ENCODE results near the gene OLA1.

OLA1 gene

DNA sequence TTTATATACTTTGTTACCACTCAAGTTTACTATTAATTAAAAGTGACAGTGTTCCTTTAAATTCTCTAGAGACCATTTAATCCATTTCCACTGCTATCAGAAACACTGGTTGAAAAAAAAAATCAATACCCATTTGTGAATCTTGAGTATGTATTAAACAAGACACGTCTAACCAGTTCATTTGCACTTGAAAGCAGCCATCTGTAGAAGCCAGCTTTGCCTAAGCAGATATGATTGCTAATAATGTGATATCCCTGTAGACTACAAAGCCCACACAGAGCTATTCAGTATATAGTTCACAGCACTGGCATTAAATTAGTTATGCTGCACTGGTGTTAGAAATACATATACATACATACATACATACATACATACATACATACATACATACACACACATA, 171.4 kb downstream of the OLA1 start:
- H3K27ac Mint-ChIP-seq: no peak overlapping the region
- no peaks in the 10 kb centered on the region for H3K4me1 Mint-ChIP-seq (ENCODE audit: low read depth in 2 of 2)
- no peak for ATAC-seq (replicated peaks)
- H3K4me3 Mint-ChIP-seq: no peak overlapping the region
- peaks cover 19% of the 10 kb centered on the region for H3K36me3 Mint-ChIP-seq (ENCODE audit: insufficient read depth)
- no peaks in the 10 kb centered on the region for H3K9me3 Mint-ChIP-seq
- no peaks in the 10 kb centered on the region for H3K27me3 Mint-ChIP-seq
- no peak for DNase-seq

DNA sequence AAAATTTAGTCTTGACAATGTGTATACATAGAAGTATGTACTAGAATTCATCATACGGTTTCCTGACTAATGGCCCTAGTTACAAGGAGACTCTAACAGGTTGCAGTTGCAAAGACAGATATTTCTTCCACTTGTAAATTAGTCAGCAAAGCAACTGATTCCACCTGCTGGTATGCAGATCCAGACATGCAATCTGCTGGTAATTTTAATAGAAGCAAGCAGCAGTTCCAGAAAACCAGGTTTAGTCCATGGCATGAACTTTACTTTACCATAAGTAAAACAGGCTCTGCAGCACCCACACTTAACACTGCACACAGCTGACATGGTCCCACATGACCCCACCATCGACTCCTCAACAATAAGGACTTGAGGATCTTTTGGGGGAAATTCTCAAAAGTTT, 172.3 kb downstream of the OLA1 start:
- Mint-ChIP-seq H3K9me3 (no peaks in the 10 kb centered on the region), H3K27me3 (no peaks in the 10 kb centered on the region), H3K27ac (no peak overlapping the region), H3K36me3 (ENCODE audit: insufficient read depth) (peaks cover 19% of the 10 kb centered on the region), H3K4me1 (ENCODE audit: low read depth in 2 of 2) (no peaks in the 10 kb centered on the region), H3K4me3 (no peak overlapping the region)
- ATAC-seq (replicated peaks) (no peak), DNase-seq (no peak)

DNA sequence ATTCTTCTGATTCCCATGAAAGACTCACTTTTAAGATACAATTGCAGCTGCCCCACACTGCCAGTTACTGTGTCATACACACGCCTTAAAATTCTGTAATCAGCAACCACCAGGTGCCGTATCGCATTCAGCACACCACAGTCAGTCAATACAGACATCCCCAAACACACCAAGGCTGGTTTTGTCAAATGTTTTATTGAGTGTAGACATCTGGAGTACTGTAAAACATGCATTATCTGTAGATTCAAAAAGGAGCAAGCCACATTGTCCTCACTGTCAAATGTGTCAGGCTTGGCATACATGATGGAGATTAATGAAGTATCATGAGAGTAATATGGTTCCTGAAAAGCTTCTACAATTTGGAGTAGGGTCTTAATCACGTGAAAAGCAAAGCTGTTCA, 173.5 kb downstream of the OLA1 start:
- Mint-ChIP-seq H3K36me3 (ENCODE audit: insufficient read depth) (peaks cover 19% of the 10 kb centered on the region), H3K4me3 (no peak overlapping the region), H3K27ac (no peak overlapping the region), H3K4me1 (ENCODE audit: low read depth in 2 of 2) (no peaks in the 10 kb centered on the region), H3K9me3 (no peaks in the 10 kb centered on the region), H3K27me3 (peaks cover 0 to under 1% of the 10 kb centered on the region in 2 donors)
- ATAC-seq (replicated peaks) (no peak), DNase-seq (no peak)

DNA sequence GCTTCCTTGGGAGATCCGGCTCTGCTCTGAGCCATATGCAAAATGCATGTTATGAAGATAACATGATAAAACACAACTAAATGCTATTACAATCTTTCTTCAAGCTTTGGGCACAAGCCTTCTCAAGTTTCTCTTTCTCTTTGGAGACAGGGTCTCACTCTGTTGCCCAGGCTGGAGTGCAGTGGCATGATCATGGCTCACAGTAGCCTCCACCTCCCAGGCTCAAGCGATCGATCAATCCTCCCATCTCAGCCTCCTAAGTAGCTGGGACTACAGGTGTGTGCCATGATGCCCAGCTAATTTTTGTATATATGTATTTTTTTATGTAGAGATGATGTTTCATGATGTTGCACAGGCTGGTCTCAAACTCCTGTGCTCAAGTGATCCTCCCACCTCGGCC, 175.5 kb downstream of the OLA1 start:
- DNase-seq: no peak
- no peaks in the 10 kb centered on the region for H3K9me3 Mint-ChIP-seq

DNA sequence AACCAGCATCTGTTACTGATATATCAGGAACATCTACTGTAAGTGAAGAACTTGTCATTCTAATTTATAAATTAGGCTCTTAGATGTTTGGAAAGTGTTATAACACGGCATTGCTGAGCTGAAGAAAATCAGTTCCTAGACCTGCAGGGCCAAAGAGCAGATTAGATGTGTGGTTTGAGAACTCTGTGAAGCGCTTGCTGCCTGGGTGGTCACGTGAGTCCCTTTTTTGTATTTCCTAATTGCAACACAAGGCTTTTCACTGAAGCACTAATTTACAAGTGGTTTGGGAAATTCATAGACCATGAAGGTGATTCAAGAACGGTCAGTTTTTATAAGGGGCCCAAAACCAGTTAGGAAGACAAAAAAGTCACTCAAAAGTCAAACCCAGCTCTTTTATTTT, 176.3 kb downstream of the OLA1 start:
- H3K27me3 Mint-ChIP-seq: peaks cover 7 to 10% of the 10 kb centered on the region in 2 donors
- no peak overlapping the region for H3K27ac Mint-ChIP-seq
- DNase-seq: no peak
- no peaks in the 10 kb centered on the region for H3K9me3 Mint-ChIP-seq
- H3K4me3 Mint-ChIP-seq: no peak overlapping the region
- ATAC-seq (replicated peaks): no peak
- no peaks in the 10 kb centered on the region for H3K4me1 Mint-ChIP-seq (ENCODE audit: low read depth in 2 of 2)
- peaks cover 19% of the 10 kb centered on the region for H3K36me3 Mint-ChIP-seq (ENCODE audit: insufficient read depth)

More for the DNA sequence above, 175.5 kb downstream of the OLA1 start:
- Mint-ChIP-seq H3K36me3 (ENCODE audit: insufficient read depth) (peaks cover 19% of the 10 kb centered on the region), H3K4me1 (ENCODE audit: low read depth in 2 of 2) (no peaks in the 10 kb centered on the region), H3K27ac (no peak overlapping the region), H3K27me3 (peaks cover 0 to 6% of the 10 kb centered on the region in 2 donors), H3K4me3 (no peak overlapping the region)
- no peak for ATAC-seq (replicated peaks)

DNA sequence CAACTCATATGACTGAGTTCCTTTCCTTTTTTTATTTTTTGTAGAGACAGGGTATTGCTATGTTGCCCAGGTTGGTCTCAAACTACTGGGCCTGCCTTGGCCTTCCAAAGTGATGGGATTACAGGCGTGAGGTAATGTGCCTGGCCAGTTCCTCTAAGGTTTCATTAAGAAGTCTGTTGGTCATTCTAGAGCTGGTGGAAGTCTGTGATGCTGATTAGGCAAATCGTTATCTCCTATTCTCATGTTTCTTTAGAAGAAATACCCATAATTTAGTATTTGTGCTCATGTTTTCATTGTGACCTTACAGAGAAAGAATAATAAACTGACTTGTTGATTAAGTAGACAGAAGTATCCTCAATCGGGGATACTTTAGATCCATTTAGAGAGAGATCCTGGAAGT, 177.0 kb downstream of the OLA1 start:
- peaks cover 19% of the 10 kb centered on the region for H3K36me3 Mint-ChIP-seq (ENCODE audit: insufficient read depth)
- DNase-seq: no peak
- H3K27ac Mint-ChIP-seq: no peak overlapping the region
- ATAC-seq (replicated peaks): no peak
- H3K27me3 Mint-ChIP-seq: peaks cover 15 to 17% of the 10 kb centered on the region in 2 donors
- H3K4me1 Mint-ChIP-seq (ENCODE audit: low read depth in 2 of 2): no peaks in the 10 kb centered on the region
- no peaks in the 10 kb centered on the region for H3K9me3 Mint-ChIP-seq
- no peak overlapping the region for H3K4me3 Mint-ChIP-seq

DNA sequence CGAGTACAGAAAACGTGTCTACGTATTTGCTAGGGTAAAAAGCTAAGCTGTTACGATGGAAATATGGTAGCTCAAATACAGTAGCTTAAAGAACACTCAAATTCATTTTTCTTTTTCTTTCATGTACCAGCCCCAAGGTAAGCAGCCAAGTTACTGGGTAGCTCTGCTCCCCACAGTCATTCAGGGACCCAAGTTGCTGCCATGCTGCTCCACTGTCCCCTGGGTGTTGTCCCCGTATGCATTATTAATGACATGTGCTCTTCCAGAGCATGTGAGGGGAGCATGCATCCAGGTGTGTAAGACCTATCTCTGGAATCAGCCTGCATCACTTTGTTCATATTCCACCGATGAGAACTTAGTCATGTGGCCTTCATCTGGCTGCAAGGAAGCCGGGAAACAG, 178.1 kb downstream of the OLA1 start:
- Mint-ChIP-seq H3K9me3 (no peaks in the 10 kb centered on the region), H3K36me3 (ENCODE audit: insufficient read depth) (peaks cover 19% of the 10 kb centered on the region), H3K4me3 (no peak overlapping the region), H3K27me3 (peaks cover 18 to 20% of the 10 kb centered on the region in 2 donors), H3K4me1 (ENCODE audit: low read depth in 2 of 2) (no peaks in the 10 kb centered on the region), H3K27ac (no peak overlapping the region)
- ATAC-seq (replicated peaks): no peak
- no peak for DNase-seq

DNA sequence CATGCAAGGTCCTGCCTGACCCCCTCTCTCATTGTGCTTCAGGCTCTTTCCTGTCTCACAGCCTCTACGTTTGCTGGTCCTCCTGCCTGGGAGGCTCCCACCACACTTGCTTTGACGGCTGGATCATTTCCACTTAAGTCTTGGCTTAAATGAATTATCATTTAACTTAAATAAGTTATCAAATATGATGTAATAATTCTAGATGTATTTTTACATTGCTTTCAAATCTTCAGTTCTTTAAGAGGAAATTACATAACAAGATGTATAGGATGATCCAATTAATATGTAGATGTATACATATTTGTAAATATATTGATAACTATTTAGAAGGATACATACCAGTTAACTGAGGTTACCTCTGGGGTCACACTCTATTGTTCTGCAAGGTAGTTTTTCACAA, 180.5 kb downstream of the OLA1 start:
- Mint-ChIP-seq H3K27ac (no peak overlapping the region), H3K36me3 (ENCODE audit: insufficient read depth) (peaks cover 3% of the 10 kb centered on the region), H3K27me3 (peaks cover 32 to 35% of the 10 kb centered on the region in 2 donors), H3K4me1 (ENCODE audit: low read depth in 2 of 2) (no peaks in the 10 kb centered on the region), H3K4me3 (no peak overlapping the region), H3K9me3 (no peaks in the 10 kb centered on the region)
- DNase-seq (no peak), ATAC-seq (replicated peaks) (no peak)

DNA sequence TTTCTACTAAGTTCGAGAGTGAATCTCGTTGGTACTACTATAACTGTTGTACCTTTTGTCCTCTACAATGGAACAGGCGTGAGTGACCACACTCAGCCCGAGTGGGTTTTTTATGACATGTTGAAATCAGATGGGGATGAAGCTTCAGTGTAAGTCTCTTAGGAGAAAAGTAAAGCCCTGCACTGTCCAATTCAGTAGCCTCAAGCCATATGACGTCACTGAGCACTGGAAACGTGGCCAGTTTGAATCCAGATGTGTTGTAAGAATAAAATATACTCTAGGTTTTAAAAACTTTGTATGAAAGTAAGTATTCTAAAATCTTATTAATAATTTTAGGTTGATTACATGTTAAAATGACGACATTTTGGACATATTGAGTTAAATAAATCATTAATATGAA, 181.5 kb downstream of the OLA1 start:
- DNase-seq: no peak
- Mint-ChIP-seq H3K27ac (no peak overlapping the region), H3K9me3 (no peaks in the 10 kb centered on the region), H3K36me3 (ENCODE audit: insufficient read depth) (no peaks in the 10 kb centered on the region), H3K4me1 (ENCODE audit: low read depth in 2 of 2) (no peaks in the 10 kb centered on the region), H3K4me3 (no peak overlapping the region), H3K27me3 (peaks cover 32 to 35% of the 10 kb centered on the region in 2 donors)
- no peak for ATAC-seq (replicated peaks)

DNA sequence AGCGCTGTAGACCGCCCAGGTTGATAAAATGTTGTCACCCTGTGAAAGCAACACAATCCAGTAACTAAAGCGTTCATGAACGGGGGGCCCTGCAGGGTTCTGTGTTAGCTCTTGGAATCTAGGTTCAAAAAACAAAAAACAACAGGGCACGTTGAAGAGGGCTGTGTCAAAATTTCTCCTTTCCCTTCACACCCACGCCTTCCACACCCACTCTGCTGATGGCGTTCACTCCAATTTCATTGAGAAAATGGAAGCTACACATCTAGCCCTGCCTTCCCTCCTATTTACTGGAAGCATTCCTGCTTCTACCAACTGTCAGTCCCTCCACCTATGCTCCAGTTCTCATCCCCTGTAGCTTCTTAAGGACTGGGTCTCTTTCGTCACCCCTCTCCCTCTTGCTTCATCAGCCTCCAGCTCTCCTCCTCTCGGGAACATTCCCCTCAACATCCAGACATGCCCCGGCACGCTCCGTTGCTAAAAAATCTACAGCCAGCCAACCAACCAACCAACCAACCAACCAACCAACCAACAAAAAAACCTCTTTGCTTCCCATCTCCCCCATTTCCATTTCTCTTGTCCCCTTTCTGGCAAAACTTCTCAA, 184.7 kb downstream of the OLA1 start:
- H3K27ac Mint-ChIP-seq: no peak overlapping the region
- no peaks in the 10 kb centered on the region for H3K4me1 Mint-ChIP-seq (ENCODE audit: low read depth in 2 of 2)
- H3K9me3 Mint-ChIP-seq: peaks cover 0 to 1% of the 10 kb centered on the region in 2 donors
- no peaks in the 10 kb centered on the region for H3K36me3 Mint-ChIP-seq (ENCODE audit: insufficient read depth)
- H3K4me3 Mint-ChIP-seq: no peak overlapping the region
- ATAC-seq (replicated peaks) (no peak), DNase-seq (no peak)
- peaks cover 41 to 53% of the 10 kb centered on the region in 2 donors for H3K27me3 Mint-ChIP-seq

DNA sequence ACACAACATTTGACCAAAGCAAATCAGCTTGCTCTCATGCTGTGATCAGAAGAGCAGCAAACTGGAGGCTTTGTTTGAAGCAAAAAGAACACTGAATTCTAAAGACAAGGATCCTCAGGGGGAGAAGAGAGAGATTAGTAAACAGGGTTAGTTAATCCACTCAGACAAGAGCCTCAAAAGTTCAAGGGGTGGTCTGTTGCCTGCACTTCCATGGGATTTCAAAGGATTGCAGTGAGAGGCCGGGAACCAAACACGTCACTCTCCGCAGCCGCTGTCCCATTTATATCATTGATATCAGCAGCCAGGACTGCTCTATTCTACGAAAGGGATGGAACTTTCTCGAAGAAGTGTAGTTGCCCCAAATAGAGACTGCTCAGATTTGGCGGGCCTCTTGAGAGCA, 185.4 kb downstream of the OLA1 start:
- peaks cover 47 to 59% of the 10 kb centered on the region in 2 donors for H3K27me3 Mint-ChIP-seq
- H3K4me3 Mint-ChIP-seq: no peak overlapping the region
- no peak overlapping the region for H3K27ac Mint-ChIP-seq
- no peaks in the 10 kb centered on the region for H3K4me1 Mint-ChIP-seq (ENCODE audit: low read depth in 2 of 2)
- peaks cover 0 to 1% of the 10 kb centered on the region in 2 donors for H3K9me3 Mint-ChIP-seq
- DNase-seq: no peak
- H3K36me3 Mint-ChIP-seq (ENCODE audit: insufficient read depth): no peaks in the 10 kb centered on the region
- ATAC-seq (replicated peaks): no peak

DNA sequence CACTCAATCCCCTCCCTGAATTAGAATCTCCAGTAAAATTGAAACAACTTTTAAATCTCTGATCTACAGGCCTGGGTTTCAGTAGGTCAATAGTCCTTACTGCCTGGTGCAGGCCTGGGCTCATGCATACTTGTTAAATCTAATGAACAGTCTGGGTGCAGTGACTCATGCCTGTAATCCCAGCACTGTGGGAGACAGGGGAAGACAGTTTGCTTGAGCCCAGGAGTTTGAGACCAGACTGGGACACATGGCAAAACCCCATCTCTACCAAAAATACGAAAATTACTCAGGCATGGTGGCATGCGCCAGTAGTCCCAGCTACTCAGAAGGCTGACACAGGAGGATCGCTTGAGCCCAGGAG, 188.5 kb downstream of the OLA1 start:
- DNase-seq (no peak), ATAC-seq (replicated peaks) (no peak)
- Mint-ChIP-seq H3K36me3 (ENCODE audit: insufficient read depth) (no peaks in the 10 kb centered on the region), H3K27ac (no peak overlapping the region), H3K4me3 (no peak overlapping the region), H3K4me1 (ENCODE audit: low read depth in 2 of 2) (no peaks in the 10 kb centered on the region), H3K9me3 (peaks cover 0 to 1% of the 10 kb centered on the region in 2 donors), H3K27me3 (peaks cover 47 to 51% of the 10 kb centered on the region in 2 donors)

DNA sequence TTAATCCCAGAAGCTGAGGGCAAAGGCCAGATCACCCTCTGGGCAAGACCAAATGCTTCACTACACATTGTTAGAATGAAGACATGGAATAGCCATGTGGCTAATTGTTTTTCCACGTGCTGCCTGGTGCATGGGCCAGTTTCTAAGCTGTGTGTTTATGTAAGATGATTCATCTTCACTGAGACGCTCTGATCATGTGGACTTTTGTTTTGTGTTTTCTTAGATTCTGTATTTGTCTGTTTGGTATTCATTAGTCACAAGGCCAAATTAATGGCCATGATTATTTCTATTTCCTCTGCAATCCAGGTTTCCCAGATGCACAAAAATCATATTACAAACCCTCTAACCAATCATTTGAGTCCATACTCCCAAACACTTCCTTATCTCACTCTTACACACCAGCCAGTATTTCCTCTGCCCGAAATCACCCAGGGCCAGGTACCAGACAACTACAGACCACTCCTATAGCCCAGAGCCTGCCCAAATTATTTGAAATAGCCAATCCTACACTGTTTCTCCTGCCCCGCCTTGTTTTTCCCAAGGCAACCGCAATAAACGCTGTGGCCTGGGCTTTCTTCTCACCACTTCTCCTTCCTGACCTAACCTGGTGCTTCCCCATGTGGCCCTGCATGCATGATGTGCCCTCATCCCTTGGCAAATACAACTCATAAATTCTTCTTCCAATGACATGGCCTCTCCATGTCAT, 189.0 kb downstream of the OLA1 start:
- H3K4me3 Mint-ChIP-seq: no peak overlapping the region
- ATAC-seq (replicated peaks): no peak
- H3K27ac Mint-ChIP-seq: no peak overlapping the region
- DNase-seq: no peak
- H3K4me1 Mint-ChIP-seq (ENCODE audit: low read depth in 2 of 2): no peaks in the 10 kb centered on the region
- no peaks in the 10 kb centered on the region for H3K36me3 Mint-ChIP-seq (ENCODE audit: insufficient read depth)
- peaks cover 46 to 47% of the 10 kb centered on the region in 2 donors for H3K27me3 Mint-ChIP-seq
- H3K9me3 Mint-ChIP-seq: peaks cover 0 to 1% of the 10 kb centered on the region in 2 donors

DNA sequence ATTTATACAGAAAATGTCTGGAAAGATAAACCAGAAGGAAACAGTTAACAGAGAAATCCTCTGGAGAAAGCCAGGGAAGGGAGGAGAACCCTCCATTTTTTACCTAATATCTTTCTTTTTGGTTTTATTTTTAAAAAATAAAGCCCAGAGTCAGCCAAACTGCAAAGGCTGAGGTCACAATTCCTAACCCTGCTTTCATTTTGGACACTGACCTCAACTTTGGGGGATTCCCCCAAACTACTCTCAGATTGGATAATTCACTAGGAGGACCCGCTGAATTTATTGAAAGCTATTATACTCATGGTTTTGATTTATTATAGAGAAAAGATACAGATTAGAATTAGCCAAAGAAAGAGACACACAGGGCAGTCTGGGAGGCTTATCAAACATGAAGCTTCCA, 189.9 kb downstream of the OLA1 start:
- H3K27ac Mint-ChIP-seq: no peak overlapping the region
- ATAC-seq (replicated peaks): no peak
- H3K4me3 Mint-ChIP-seq: no peak overlapping the region
- no peaks in the 10 kb centered on the region for H3K36me3 Mint-ChIP-seq (ENCODE audit: insufficient read depth)
- H3K4me1 Mint-ChIP-seq (ENCODE audit: low read depth in 2 of 2): no peaks in the 10 kb centered on the region
- DNase-seq: no peak
- H3K27me3 Mint-ChIP-seq: peaks cover 43 to 53% of the 10 kb centered on the region in 2 donors
- peaks cover 0 to 1% of the 10 kb centered on the region in 2 donors for H3K9me3 Mint-ChIP-seq
